HG03342 (cell line): ENCODE data around the gene ZNF473.
"Not testable (repeated sequence)": the region's sequence is repeated elsewhere in the genome, so short reads cannot be mapped to it uniquely, and the experiment has no call there.

Experiments
- ATAC-seq: cut with Tn5 transposase; IDR thresholded peaks from one replicate; pipeline ENCODE4 v1.9.1; 2021; ENCODE audit warnings: mild to moderate bottlenecking, moderate library complexity; ENCODE audit not compliant: unreplicated experiment

Gene ZNF473

GRCh38 chr19:50097884-50098283 lies 72.1 kb downstream of the ZNF473 start:
- not testable (repeated sequence) for ATAC-seq

- ATAC-seq = not testable (repeated sequence)
Measured at GRCh38 chr19:50098892-50099291, 73.1 kb downstream of the ZNF473 start.

GRCh38 chr19:50099696-50100095 lies 73.9 kb downstream of the ZNF473 start:
- not testable (repeated sequence) for ATAC-seq

GRCh38 chr19:50100946-50101345 lies 75.1 kb downstream of the ZNF473 start:
- not testable (repeated sequence) for ATAC-seq
